ENCODE results near the gene ATP2A2. TPM values are rescaled to one million over a fixed set of nuclear protein-coding genes. Genes with fewer than 3 reads are reported as not detected.

Gene ATP2A2
- total RNA-seq, 4 donors from 2014 or later, result 170 to 231 (median 177) TPM

- Histone ChIP-seq H3K36me3 (peaks cover 41 to 77% (median 75%) of the 10 kb centered on the region in 4 donors), H3K27me3 (no peaks in the 10 kb centered on the region)
- no peak for DNase-seq (ENCODE audit: extremely low spot score)
Measured at GRCh38 chr12:110349096-110349495, 68.0 kb downstream of the ATP2A2 start.

GRCh38 chr12:110349514-110350151 is 68.6 kb downstream of the ATP2A2 start:
- intact Hi-C loops (cut with DNase I), result no loop called here
- Histone ChIP-seq H3K9me3 (no peaks in the 10 kb centered on the region), H3K4me3 (no peak overlapping the region), H3K4me1 (peaks cover 0 to 18% (median 3%) of the 10 kb centered on the region in 4 donors), H3K36me3 (peaks cover 35 to 72% (median 70%) of the 10 kb centered on the region in 4 donors), H3K27ac (replicated peaks in 1 of 4) (no peak overlapping the region), H3K27me3 (no peaks in the 10 kb centered on the region)
- no peak for DNase-seq (ENCODE audit: extremely low spot score)
- no peak for TF ChIP-seq POLR2AphosphoS5 (IDR thresholded peaks at IDR 0.05)
- no peak for TF ChIP-seq CTCF (IDR thresholded peaks at IDR 0.05)
- TF ChIP-seq POLR2A (IDR thresholded peaks at IDR 0.05; ENCODE audit: low read depth), result no peak
- no peak for TF ChIP-seq EP300 (IDR thresholded peaks at IDR 0.05)
- 64% methylated on average over 12 of the region's 12 CpGs for WGBS

More at GRCh38 chr12:110349096-110349495, 68.0 kb downstream of the ATP2A2 start:
- TF ChIP-seq POLR2A (IDR thresholded peaks at IDR 0.05; ENCODE audit: low read depth) (no peak), POLR2AphosphoS5 (IDR thresholded peaks at IDR 0.05) (peak in 1 of 2 donors; percentile 6)
- H3K27ac ChIP-seq (replicated peaks in 1 of 4), result no peak overlapping the region
- no peaks in the 10 kb centered on the region for H3K9me3 ChIP-seq
- H3K4me1 ChIP-seq, result peaks cover 0 to 18% (median 3%) of the 10 kb centered on the region in 4 donors
- no peak overlapping the region for H3K4me3 ChIP-seq
- 83% methylated on average over 3 of the region's 4 CpGs for WGBS
- intact Hi-C loops (cut with DNase I), result no loop called here

GRCh38 chr12:110351119-110351518 is 70.1 kb downstream of the ATP2A2 start:
- no peak for TF ChIP-seq POLR2A (IDR thresholded peaks at IDR 0.05; ENCODE audit: low read depth)
- no peak for TF ChIP-seq CTCF (IDR thresholded peaks at IDR 0.05)
- TF ChIP-seq EP300 (IDR thresholded peaks at IDR 0.05), result no peak
- TF ChIP-seq POLR2AphosphoS5 (IDR thresholded peaks at IDR 0.05), result no peak
- 89% methylated on average over 5 of the region's 8 CpGs for WGBS
- H3K27ac ChIP-seq (replicated peaks in 1 of 4), result no peak overlapping the region
- DNase-seq (ENCODE audit: extremely low spot score), result no peak
- no peaks in the 10 kb centered on the region for H3K9me3 ChIP-seq
- peaks cover 0 to 13% (median 3%) of the 10 kb centered on the region in 4 donors for H3K4me1 ChIP-seq
- H3K4me3 ChIP-seq, result no peak overlapping the region
- H3K36me3 ChIP-seq, result peaks cover 20 to 57% (median 55%) of the 10 kb centered on the region in 4 donors
- H3K27me3 ChIP-seq, result no peaks in the 10 kb centered on the region
- intact Hi-C loops (cut with DNase I), result no loop called here

GRCh38 chr12:110352401-110352800 is 71.4 kb downstream of the ATP2A2 start:
- no peak overlapping the region for H3K27ac ChIP-seq (replicated peaks in 1 of 4)
- H3K4me1 ChIP-seq, result peaks cover 0 to 10% (median 0%) of the 10 kb centered on the region in 4 donors
- H3K9me3 ChIP-seq, result no peaks in the 10 kb centered on the region
- peaks cover 12 to 44% (median 42%) of the 10 kb centered on the region in 4 donors for H3K36me3 ChIP-seq
- WGBS, result 80% methylated on average over 3 of the region's 3 CpGs
- TF ChIP-seq EP300 (IDR thresholded peaks at IDR 0.05), result no peak
- TF ChIP-seq POLR2A (IDR thresholded peaks at IDR 0.05; ENCODE audit: low read depth), result no peak
- TF ChIP-seq POLR2AphosphoS5 (IDR thresholded peaks at IDR 0.05), result no peak
- no peak for TF ChIP-seq CTCF (IDR thresholded peaks at IDR 0.05)
- intact Hi-C loops (cut with DNase I), result no loop called here
- no peak overlapping the region for H3K4me3 ChIP-seq
- H3K27me3 ChIP-seq, result no peaks in the 10 kb centered on the region
- DNase-seq (ENCODE audit: extremely low spot score), result no peak

- TF ChIP-seq POLR2AphosphoS5 (IDR thresholded peaks at IDR 0.05) (no peak), POLR2A (IDR thresholded peaks at IDR 0.05; ENCODE audit: low read depth) (no peak), CTCF (IDR thresholded peaks at IDR 0.05) (no peak), EP300 (IDR thresholded peaks at IDR 0.05) (no peak)
- Histone ChIP-seq H3K27ac (replicated peaks in 1 of 4) (no peak overlapping the region), H3K27me3 (no peaks in the 10 kb centered on the region), H3K4me3 (no peak overlapping the region), H3K4me1 (peaks cover 0 to 10% (median 0%) of the 10 kb centered on the region in 4 donors), H3K9me3 (no peaks in the 10 kb centered on the region), H3K36me3 (peaks cover 4 to 34% (median 32%) of the 10 kb centered on the region in 4 donors)
- DNase-seq (ENCODE audit: extremely low spot score), result no peak
- 85% methylated on average over 13 of the region's 13 CpGs for WGBS
- intact Hi-C loops (cut with DNase I), result no loop called here
Measured at GRCh38 chr12:110353211-110353965, 72.3 kb downstream of the ATP2A2 start.
